Endothelial cell of umbilical vein (primary cell): ENCODE results near the gene R3HDM1.

Source experiments
- CTCF ChIP-seq, 2 donors: IDR thresholded peaks; 1 replicate in 1 of 2; 2 replicates in 1 of 2; pipeline ENCODE4 v1.5.1; 2011; ENCODE audit warnings: low read length in 2 of 2, mild to moderate bottlenecking in 2 of 2, moderate library complexity in 2 of 2, control low read depth in 1 of 2, inconsistent platforms in 1 of 2, low read depth in 1 of 2; ENCODE audit not compliant: insufficient read depth in 1 of 2; ENCODE audit errors: extremely low read depth in 1 of 2
- MAX ChIP-seq: IDR thresholded peaks from 2 replicates; pipeline ENCODE4 v1.6.1; 2011; ENCODE audit not compliant: insufficient read depth, insufficient read length

DNA sequence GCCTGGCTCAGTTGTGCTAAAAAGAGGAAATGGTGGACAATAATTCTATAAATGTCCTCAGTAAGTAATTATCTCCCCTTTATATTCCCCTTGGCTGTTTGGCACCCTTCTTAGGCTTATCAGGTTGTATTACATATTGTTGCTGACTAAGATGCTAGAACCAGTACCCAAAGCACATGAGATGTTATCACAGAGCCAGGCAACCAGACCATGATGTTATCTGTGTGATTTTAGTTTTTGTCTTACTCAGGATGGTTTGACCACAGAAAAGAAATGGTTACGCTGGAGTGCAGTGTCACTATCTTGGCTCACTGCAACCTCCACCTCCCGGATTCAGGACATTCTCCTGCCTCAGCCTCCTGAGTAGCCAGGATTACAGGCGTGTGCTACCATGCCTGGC is 15.2 kb downstream of the R3HDM1 start:
- TF ChIP-seq MAX: no peak
- TF ChIP-seq CTCF (IDR thresholded peaks at IDR 0.05; ENCODE audit: extremely low read depth in 1 of 2, insufficient read depth in 1 of 2, low read depth in 1 of 2, low read length in 2 of 2): no peak
